HUES6 (cell line): ENCODE measurements around the gene AKIRIN1.

Experiments used
- H3K27ac ChIP-seq: 2 replicates; pipeline ENCODE4 v1.7.0; 2013; ENCODE audit warnings: low read depth, mild to moderate bottlenecking, low read length, inconsistent platforms
- H3K27me3 ChIP-seq: 2 replicates; pipeline ENCODE4 v1.6.1; 2013; ENCODE audit warnings: low read length; ENCODE audit not compliant: control insufficient read depth, insufficient read depth
- H3K36me3 ChIP-seq: 2 replicates; pipeline ENCODE4 v1.6.1; 2013; ENCODE audit warnings: low read length; ENCODE audit not compliant: control insufficient read depth, insufficient read depth
- H3K4me1 ChIP-seq: 2 replicates; pipeline ENCODE4 v1.6.1; 2013; ENCODE audit warnings: low read length; ENCODE audit not compliant: control insufficient read depth, insufficient read depth
- H3K4me3 ChIP-seq: 2 replicates; pipeline ENCODE4 v1.5.1; 2013; ENCODE audit warnings: low read depth, low read length
- H3K9ac ChIP-seq: one replicate; pipeline ENCODE4 v1.6.1; 2013; ENCODE audit warnings: mild to moderate bottlenecking, low read length
- H3K9me3 ChIP-seq: 2 replicates; pipeline ENCODE4 v1.6.1; 2013; ENCODE audit warnings: low read depth, low read length; ENCODE audit not compliant: control insufficient read depth, insufficient read depth

The AKIRIN1 gene

GRCh38 chr1:38990738-38991637, at the start of gene AKIRIN1:
AKIRIN1 (plus strand) TSS chr1:38991276; CDS start chr1:38991381, 105 bp downstream.
- Histone ChIP-seq H3K36me3 (peaks cover 39% of the 10 kb centered on the region), H3K4me3 (peak within 1 kb of the TSS; percentile 76), H3K27ac (peak within 1 kb of the TSS; percentile 99), H3K9ac (peak within 1 kb of the TSS; percentile 99), H3K9me3 (no peaks in the 10 kb centered on the region), H3K4me1 (peaks cover 28% of the 10 kb centered on the region), H3K27me3 (no peaks in the 10 kb centered on the region)

GRCh38 chr1:38941527-38942019, 49.5 kb upstream of the AKIRIN1 start, which contains the start of gene RHBDL2:
RHBDL2 (minus strand) TSS chr1:38941830; CDS start chr1:38919212, 22,618 bp downstream.
- no peak within 1 kb of the TSS for H3K4me3 ChIP-seq
- H3K27me3 ChIP-seq: no peaks in the 10 kb centered on the region
- H3K36me3 ChIP-seq: no peaks in the 10 kb centered on the region
- H3K4me1 ChIP-seq: peaks cover 9% of the 10 kb centered on the region
- no peak within 1 kb of the TSS for H3K27ac ChIP-seq
- no peaks in the 10 kb centered on the region for H3K9me3 ChIP-seq
- no peak within 1 kb of the TSS for H3K9ac ChIP-seq

- no peaks in the 10 kb centered on the region for H3K27me3 ChIP-seq
- no peaks in the 10 kb centered on the region for H3K36me3 ChIP-seq
- H3K27ac ChIP-seq: no peak overlapping the region
- peaks cover 9% of the 10 kb centered on the region for H3K4me1 ChIP-seq
- H3K9me3 ChIP-seq: peaks cover 10% of the 10 kb centered on the region; the same call in 1 of the 2 replicates
- no peak overlapping the region for H3K4me3 ChIP-seq
- H3K9ac ChIP-seq: no peak overlapping the region
These were observed 48.2 kb upstream of the AKIRIN1 start for GRCh38 chr1:38942664-38943428.

GRCh38 chr1:38944547-38944946, 46.5 kb upstream of the AKIRIN1 start:
- H3K9ac ChIP-seq: no peak overlapping the region
- peaks cover 10% of the 10 kb centered on the region; the same call in 1 of the 2 replicates for H3K9me3 ChIP-seq
- H3K4me1 ChIP-seq: peaks cover 9% of the 10 kb centered on the region
- no peak overlapping the region for H3K4me3 ChIP-seq
- no peaks in the 10 kb centered on the region for H3K36me3 ChIP-seq
- no peaks in the 10 kb centered on the region for H3K27me3 ChIP-seq
- no peak overlapping the region for H3K27ac ChIP-seq

DNA sequence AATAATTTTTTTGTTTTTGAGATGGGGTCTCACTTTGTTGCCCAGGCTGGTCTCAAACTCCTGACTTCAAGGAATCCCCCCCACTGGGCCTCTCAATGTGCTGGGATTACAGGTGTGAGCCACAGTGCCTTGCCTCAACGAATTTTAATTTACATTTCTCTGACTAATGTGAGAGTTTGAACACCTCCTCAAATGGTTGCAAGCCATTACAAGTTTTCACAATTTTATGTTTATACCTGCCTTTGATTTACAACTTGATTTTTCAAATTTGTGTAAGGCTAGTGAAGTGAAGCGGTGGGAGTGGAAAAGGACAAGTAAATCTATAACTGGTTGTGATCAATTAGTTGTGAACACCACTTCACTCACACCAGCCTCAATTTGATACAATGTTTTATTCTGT, 40.5 kb upstream of the AKIRIN1 start:
- Histone ChIP-seq H3K4me1 (peaks cover 4% of the 10 kb centered on the region; the same call in 1 of the 2 replicates), H3K9ac (no peak overlapping the region), H3K36me3 (no peaks in the 10 kb centered on the region), H3K27me3 (no peaks in the 10 kb centered on the region), H3K27ac (no peak overlapping the region), H3K9me3 (peaks cover 10% of the 10 kb centered on the region; the same call in 1 of the 2 replicates), H3K4me3 (no peak overlapping the region)

GRCh38 chr1:38953433-38953860, 37.6 kb upstream of the AKIRIN1 start:
- Histone ChIP-seq H3K27me3 (no peaks in the 10 kb centered on the region), H3K9ac (no peak overlapping the region), H3K27ac (peak overlapping the region; percentile 46; the same call in 1 of the 2 replicates), H3K36me3 (no peaks in the 10 kb centered on the region), H3K4me3 (0 out of 2 replicates have a peak overlapping the region, but pooled peaks have one; percentile 23), H3K4me1 (peaks cover 4% of the 10 kb centered on the region; the same call in 1 of the 2 replicates), H3K9me3 (no peaks in the 10 kb centered on the region)

- no peaks in the 10 kb centered on the region for H3K27me3 ChIP-seq
- H3K9ac ChIP-seq: no peak overlapping the region
These were observed 32.1 kb upstream of the AKIRIN1 start for GRCh38 chr1:38958967-38959366.

DNA sequence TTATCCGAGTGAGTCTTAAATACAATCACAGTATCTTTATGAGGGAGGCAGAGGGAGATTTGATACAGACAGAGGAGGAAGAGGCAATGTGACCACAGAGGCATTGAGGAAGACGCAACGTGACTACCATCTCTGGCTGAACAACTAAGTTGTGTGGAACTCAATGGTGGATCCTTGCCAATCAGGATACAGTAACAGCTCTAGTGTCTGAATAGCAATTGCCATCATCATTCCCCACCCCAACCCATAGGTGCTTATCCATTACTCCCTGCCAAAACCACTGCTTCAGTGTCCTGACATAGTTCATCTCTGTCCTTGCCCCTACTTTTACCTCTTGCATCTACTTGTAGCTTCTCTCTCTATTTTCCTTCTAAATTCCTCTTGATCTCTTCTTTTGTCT, 29.0 kb upstream of the AKIRIN1 start:
- Histone ChIP-seq H3K9me3 (no peaks in the 10 kb centered on the region), H3K4me3 (no peak overlapping the region), H3K27me3 (no peaks in the 10 kb centered on the region), H3K4me1 (no peaks in the 10 kb centered on the region; the same call in 1 of the 2 replicates), H3K27ac (no peak overlapping the region), H3K36me3 (no peaks in the 10 kb centered on the region), H3K9ac (no peak overlapping the region)

More at GRCh38 chr1:38958967-38959366, 32.1 kb upstream of the AKIRIN1 start:
- Histone ChIP-seq H3K36me3 (no peaks in the 10 kb centered on the region), H3K4me1 (no peaks in the 10 kb centered on the region; the same call in 1 of the 2 replicates), H3K27ac (no peak overlapping the region), H3K9me3 (no peaks in the 10 kb centered on the region), H3K4me3 (no peak overlapping the region)

DNA sequence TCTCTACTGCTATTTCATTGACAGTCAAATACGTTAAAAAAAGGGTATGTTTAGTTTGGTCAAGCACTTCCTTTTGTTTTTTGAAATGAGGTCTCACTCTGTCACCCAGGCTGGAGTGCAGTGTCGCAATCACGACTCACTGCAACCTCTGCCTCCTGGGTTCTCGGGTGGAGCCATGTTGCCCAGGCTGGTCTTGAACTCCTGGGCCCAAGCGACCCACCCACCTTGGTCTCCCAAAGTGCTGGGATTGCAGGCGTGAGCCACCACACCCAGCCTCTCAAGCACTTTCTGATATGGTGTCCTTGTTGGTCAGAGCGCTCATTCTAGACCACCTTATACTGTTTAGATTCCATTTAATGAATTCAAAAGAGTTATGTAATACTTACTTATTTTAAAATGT, 28.5 kb upstream of the AKIRIN1 start:
- H3K4me3 ChIP-seq: no peak overlapping the region
- H3K36me3 ChIP-seq: no peaks in the 10 kb centered on the region
- no peak overlapping the region for H3K27ac ChIP-seq
- no peaks in the 10 kb centered on the region for H3K27me3 ChIP-seq
- no peak overlapping the region for H3K9ac ChIP-seq
- H3K9me3 ChIP-seq: no peaks in the 10 kb centered on the region
- H3K4me1 ChIP-seq: no peaks in the 10 kb centered on the region; the same call in 1 of the 2 replicates

DNA sequence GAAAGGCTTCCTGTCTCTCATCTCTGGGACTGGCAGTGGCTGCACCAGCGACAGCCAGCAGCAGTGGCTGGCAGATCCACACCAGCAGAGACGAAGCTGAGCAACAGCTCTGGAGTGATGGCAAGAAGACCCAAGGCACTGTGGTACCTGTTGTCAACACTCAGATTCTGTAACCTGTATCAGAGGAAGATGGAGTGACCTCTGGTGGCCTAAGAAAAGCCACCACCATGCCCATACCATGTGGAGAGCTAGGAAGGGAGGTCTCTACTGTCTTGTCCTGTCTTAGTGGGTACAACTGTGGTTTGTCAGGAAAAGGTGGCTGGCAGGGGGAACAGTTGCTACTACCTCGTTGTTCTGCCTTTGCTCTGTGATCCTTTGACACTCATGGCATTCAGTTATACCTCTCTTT, 26.9 kb upstream of the AKIRIN1 start:
- Histone ChIP-seq H3K27me3 (no peaks in the 10 kb centered on the region), H3K27ac (no peak overlapping the region), H3K4me1 (peaks cover 2% of the 10 kb centered on the region), H3K4me3 (no peak overlapping the region), H3K9ac (no peak overlapping the region), H3K9me3 (no peaks in the 10 kb centered on the region), H3K36me3 (no peaks in the 10 kb centered on the region)
